ENCODE results near the gene SLC35B2. TPM values are rescaled to one million over a fixed set of nuclear protein-coding genes. Genes with fewer than 3 reads are reported as not detected.

SLC35B2 gene
- total RNA-seq, 1 experiment from 2014 or later: 44.6 TPM

DNA sequence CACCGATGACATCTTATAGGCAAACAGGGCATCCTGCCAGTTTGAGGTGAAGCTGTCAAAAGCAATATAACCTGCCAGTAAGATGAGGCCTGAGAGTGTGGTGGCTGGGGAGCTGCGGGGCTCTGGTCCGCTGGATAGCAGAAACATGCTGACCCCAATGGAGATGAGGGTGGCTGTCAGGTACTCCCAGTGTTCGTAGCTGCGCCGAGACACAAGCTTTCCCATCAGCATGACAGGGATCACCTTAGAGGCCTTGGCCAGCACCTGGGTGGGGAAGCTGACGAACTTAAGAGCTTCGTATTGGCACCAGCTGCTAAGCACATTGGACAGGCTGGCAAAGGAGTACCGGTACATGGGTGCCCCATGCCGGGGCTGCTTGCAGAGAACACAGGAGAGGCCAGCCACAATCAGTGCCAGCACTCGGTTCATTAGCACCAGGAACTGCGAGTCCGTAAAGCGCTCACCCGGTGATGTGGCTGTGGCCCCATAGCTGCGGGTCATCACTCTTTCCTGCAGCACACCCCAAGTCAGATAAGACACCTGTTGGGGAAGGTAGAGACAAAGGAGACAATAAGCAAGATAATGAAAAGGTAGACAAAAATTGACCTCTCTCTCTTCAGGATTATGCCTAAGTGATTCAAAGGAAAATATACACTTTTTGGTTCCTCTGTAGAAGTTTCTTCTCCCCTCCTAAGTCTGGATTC lies 2.1 kb downstream of the SLC35B2 start:
- Mint-ChIP-seq H3K4me1 (ENCODE audit: low read depth, unreplicated experiment) (peaks cover 31% of the 10 kb centered on the region), H3K27ac (ENCODE audit: unreplicated experiment) (peak overlapping the region; percentile 42), H3K27me3 (ENCODE audit: insufficient read depth, unreplicated experiment) (no peaks in the 10 kb centered on the region), H3K9me3 (ENCODE audit: unreplicated experiment) (no peaks in the 10 kb centered on the region), H3K4me3 (ENCODE audit: unreplicated experiment) (peak overlapping the region; percentile 78), H3K36me3 (ENCODE audit: insufficient read depth, unreplicated experiment) (peaks cover 83% of the 10 kb centered on the region)
- DNase-seq: peak; percentile 27 to 57
- Histone ChIP-seq H3K9me3 (no peaks in the 10 kb centered on the region), H3K4me1 (peaks cover 8% of the 10 kb centered on the region; the same call in 1 of the 2 replicates), H3K4me3 (ENCODE audit: low read depth, low read length) (no peak overlapping the region), H3K36me3 (ENCODE audit: control insufficient read depth, insufficient read depth, low read length) (peaks cover 12% of the 10 kb centered on the region), H3K27me3 (replicated peaks; ENCODE audit: control insufficient read depth, insufficient read depth, low read length) (no peaks in the 10 kb centered on the region)
- intact Hi-C loops (cut with micrococcal nuclease; ENCODE audit: unreplicated experiment): no loop called here
- TF ChIP-seq, protein P1, sequence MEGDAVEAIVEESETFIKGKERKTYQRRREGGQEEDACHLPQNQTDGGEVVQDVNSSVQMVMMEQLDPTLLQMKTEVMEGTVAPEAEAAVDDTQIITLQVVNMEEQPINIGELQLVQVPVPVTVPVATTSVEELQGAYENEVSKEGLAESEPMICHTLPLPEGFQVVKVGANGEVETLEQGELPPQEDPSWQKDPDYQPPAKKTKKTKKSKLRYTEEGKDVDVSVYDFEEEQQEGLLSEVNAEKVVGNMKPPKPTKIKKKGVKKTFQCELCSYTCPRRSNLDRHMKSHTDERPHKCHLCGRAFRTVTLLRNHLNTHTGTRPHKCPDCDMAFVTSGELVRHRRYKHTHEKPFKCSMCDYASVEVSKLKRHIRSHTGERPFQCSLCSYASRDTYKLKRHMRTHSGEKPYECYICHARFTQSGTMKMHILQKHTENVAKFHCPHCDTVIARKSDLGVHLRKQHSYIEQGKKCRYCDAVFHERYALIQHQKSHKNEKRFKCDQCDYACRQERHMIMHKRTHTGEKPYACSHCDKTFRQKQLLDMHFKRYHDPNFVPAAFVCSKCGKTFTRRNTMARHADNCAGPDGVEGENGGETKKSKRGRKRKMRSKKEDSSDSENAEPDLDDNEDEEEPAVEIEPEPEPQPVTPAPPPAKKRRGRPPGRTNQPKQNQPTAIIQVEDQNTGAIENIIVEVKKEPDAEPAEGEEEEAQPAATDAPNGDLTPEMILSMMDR (IDR thresholded peaks at IDR 0.05; ENCODE audit: insufficient read depth in 1 of 2, low read depth in 1 of 2, low read length in 1 of 2, severe bottlenecking in 1 of 2, unreplicated experiment in 1 of 2): no peak
- no TSS peak for BruUV-seq (replicated peaks)
- POLR2A ChIA-PET: no interaction called here
- CTCF ChIA-PET: interaction anchor here (1.0 to 3.4 kb wide), 3 partner anchors 14 to 159 kb away, joined by 3 to 18 read pairs (median 6); partner anchors contain the start of gene TMEM151B

DNA sequence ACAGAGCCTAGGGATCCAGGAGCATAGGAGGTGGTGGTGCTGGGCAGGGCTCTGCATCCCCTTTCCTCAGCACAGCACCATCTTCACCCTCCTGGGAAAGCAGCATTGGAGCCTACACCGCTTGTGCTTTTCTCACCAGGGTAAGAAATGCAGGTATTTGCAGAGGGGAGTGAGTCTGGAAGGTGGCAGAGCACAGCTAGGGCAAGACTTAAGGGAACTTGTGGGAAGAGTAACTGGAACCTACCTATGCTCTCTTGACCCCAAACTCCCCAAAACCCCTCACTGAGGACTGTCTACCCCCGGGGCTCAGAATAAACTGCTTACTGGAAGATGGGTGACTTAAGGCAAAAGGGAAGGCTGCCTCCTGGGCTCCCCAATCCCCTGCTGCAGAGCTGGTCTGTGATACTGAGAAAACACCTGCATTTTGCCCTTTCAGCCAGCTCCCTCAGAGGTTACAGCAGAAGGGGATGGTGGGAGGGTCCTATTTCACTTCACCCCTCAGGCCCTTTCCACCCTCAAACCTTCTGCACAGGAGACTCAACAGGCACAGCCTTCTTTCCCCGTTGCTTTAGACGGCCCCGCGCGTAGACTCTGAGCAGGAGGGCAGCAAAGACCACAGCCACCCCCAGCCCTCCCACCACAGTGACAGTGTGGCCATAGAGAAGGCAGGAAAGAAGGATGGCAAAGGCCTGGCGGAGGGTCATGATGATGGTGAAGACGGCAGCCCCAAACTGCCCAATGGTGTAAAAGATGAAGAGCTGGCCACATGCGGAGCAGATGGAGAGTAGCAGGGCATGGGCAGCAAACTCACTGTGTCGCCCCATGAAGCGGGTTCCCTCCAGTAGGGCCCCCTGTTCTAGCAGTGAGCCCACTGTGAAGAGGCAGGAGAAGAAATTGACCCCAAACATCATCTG lies 2.9 kb downstream of the SLC35B2 start:
- Mint-ChIP-seq H3K4me3 (ENCODE audit: unreplicated experiment) (no peak overlapping the region), H3K4me1 (ENCODE audit: low read depth, unreplicated experiment) (peaks cover 35% of the 10 kb centered on the region), H3K36me3 (ENCODE audit: insufficient read depth, unreplicated experiment) (peaks cover 91% of the 10 kb centered on the region), H3K9me3 (ENCODE audit: unreplicated experiment) (no peaks in the 10 kb centered on the region), H3K27me3 (ENCODE audit: insufficient read depth, unreplicated experiment) (no peaks in the 10 kb centered on the region), H3K27ac (ENCODE audit: unreplicated experiment) (peak overlapping the region; percentile 42)
- Histone ChIP-seq H3K36me3 (ENCODE audit: control insufficient read depth, insufficient read depth, low read length) (peaks cover 14% of the 10 kb centered on the region), H3K4me1 (peaks cover 11% of the 10 kb centered on the region), H3K4me3 (ENCODE audit: low read depth, low read length) (no peak overlapping the region), H3K9me3 (no peaks in the 10 kb centered on the region), H3K27me3 (replicated peaks; ENCODE audit: control insufficient read depth, insufficient read depth, low read length) (no peaks in the 10 kb centered on the region)
- BruUV-seq (replicated peaks): TSS peak; percentile 30
- ChIA-PET CTCF (interaction anchor here (0.6 to 3.4 kb wide), 5 partner anchors 15 to 158 kb away, joined by 3 to 18 read pairs (median 3); partner anchors contain the start of genes SLC29A1 and TMEM151B), POLR2A (interaction anchor here (0.5 kb wide), 1 partner anchor 31 kb away, joined by 5 read pairs; no protein-coding TSS in a partner anchor)
- intact Hi-C loops (cut with micrococcal nuclease; ENCODE audit: unreplicated experiment): no loop called here
- TF ChIP-seq, protein P1 (IDR thresholded peaks at IDR 0.05; ENCODE audit: insufficient read depth in 1 of 2, low read depth in 1 of 2, low read length in 1 of 2, severe bottlenecking in 1 of 2, unreplicated experiment in 1 of 2): no peak
- no peak for DNase-seq
